Thymus (tissue), 11 donors: ENCODE data around the gene MRTFB. TPM values are rescaled to one million over a fixed set of nuclear protein-coding genes. Genes with fewer than 3 reads are reported as not detected.

ENCODE experiments used
- DNase-seq, 9 donors: peaks; one replicate each; pipeline ENCODE4 v3.0.0-alpha.2; 2013; ENCODE audit warnings: low spot score in 9 of 9, low read depth in 6 of 9, missing footprints in 1 of 9
- H3K27ac ChIP-seq, 2 donors: one replicate each; pipeline ENCODE4 v1.5.1; 2013; ENCODE audit warnings: control low read depth in 1 of 2, low read depth in 1 of 2, low read length in 1 of 2, mild to moderate bottlenecking in 1 of 2, moderate library complexity in 1 of 2
- H3K27me3 ChIP-seq, 2 donors: one replicate each; pipeline ENCODE4 v1.5.1; 2013; ENCODE audit warnings: low read length in 1 of 2; ENCODE audit not compliant: control insufficient read depth in 2 of 2, insufficient read depth in 1 of 2
- H3K36me3 ChIP-seq, 2 donors: one replicate each; pipeline ENCODE4 v1.5.1; 2013; ENCODE audit warnings: low read length in 1 of 2, mild to moderate bottlenecking in 1 of 2, moderate library complexity in 1 of 2; ENCODE audit not compliant: control insufficient read depth in 2 of 2, insufficient read depth in 2 of 2
- H3K4me1 ChIP-seq, 2 donors: one replicate each; pipeline ENCODE4 v1.5.1; 2013; ENCODE audit warnings: low read length in 2 of 2; ENCODE audit not compliant: control insufficient read depth in 2 of 2, insufficient read depth in 2 of 2
- H3K4me3 ChIP-seq, 2 donors: one replicate each; pipeline ENCODE4 v1.5.1; 2013; ENCODE audit warnings: low read length in 2 of 2, control low read depth in 1 of 2, mild to moderate bottlenecking in 1 of 2
- H3K9me3 ChIP-seq, 2 donors: one replicate each; pipeline ENCODE4 v1.5.1; 2013; ENCODE audit warnings: low read length in 1 of 2, mild to moderate bottlenecking in 1 of 2; ENCODE audit not compliant: control insufficient read depth in 2 of 2, insufficient read depth in 1 of 2
- WGBS: extraction: QIAGEN DNeasy Blood & Tissue Kit; methylation state at CpG from one replicate; pipeline ENCODE4 v1.1.7; 2013; 5-methylcytosine and 5-hydroxymethylcytosine counted together
- polyA plus RNA-seq: library from polyadenylated mRNA; stranded (reverse); fragments of 200-250 nt; gene quantifications from one replicate; pipeline ENCODE4 v1.2.3, GENCODE V29; 2013
- total RNA-seq: library from RNA; stranded (reverse); fragments of 120-200 nt; gene quantifications from one replicate; pipeline ENCODE4 v1.2.4, GENCODE V29; 2013
- donor health status: healthy.

Gene MRTFB
- total and polyA plus RNA-seq, 2 donors = 8.3 to 10.7 TPM

DNA sequence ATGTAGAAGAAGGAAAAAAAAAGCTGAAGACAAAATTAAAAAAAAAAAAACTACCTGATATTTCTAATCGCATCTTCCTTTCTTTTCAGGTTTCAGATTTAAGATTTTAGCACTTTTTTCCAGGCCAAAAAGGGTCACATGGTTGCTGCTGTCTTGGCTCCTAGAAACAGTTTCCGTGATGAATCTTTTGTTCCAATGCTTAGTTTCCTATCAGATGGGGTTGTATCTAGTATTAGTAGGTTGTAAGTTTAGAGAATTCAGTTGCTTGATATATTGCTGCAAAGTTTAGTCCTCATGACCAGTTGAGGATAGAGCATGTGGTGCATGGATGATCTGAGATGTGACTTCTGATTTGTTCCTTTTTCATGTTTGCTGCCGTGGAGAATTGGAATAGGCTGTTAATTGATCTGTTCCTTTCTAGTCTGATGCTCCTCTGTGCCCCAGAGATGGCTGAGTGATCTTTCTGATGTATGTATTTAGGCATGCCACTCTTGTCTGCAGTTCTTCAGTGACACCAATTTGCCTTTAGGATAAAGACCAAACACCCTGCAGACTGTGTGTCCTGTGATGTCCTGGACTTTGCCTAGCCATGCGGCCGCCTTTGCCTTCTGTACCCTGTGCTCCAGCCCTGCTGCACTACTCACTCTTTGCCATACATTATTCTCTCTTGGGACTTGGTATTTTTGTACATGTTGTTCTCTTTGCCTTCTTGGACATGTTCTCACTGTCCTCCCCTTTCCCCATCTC is 94.0 kb downstream of the MRTFB start:
- 97% methylated on average over 5 of the region's 5 CpGs for WGBS
- Histone ChIP-seq H3K27me3 (no peaks in the 10 kb centered on the region), H3K36me3 (no peaks in the 10 kb centered on the region), H3K4me1 (no peaks in the 10 kb centered on the region), H3K4me3 (no peak overlapping the region), H3K27ac (no peak overlapping the region), H3K9me3 (no peaks in the 10 kb centered on the region)
- no peak for DNase-seq

DNA sequence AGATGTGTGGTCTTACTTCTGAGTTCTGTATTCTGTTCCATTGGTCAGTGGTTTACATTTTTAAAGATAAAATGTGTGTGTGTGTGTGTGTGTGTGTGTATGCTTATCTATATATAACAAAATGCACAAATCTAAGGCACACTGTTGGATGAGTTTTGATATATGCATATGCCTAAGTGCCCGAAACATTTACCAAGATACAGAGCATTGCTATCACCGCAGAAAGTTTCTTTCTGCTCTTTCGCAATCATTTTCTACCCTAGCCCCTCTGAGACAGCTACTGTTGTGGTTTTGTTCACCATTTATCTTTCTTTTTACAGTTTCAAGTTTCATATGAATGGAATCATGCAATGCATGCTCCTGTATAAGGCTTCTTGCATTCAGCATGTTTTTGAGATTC is 97.0 kb downstream of the MRTFB start:
- Histone ChIP-seq H3K4me3 (no peak overlapping the region), H3K9me3 (no peaks in the 10 kb centered on the region), H3K4me1 (no peaks in the 10 kb centered on the region), H3K36me3 (no peaks in the 10 kb centered on the region), H3K27ac (no peak overlapping the region), H3K27me3 (no peaks in the 10 kb centered on the region)
- no peak for DNase-seq
- WGBS = 84% methylated on average over 3 of the region's 3 CpGs

GRCh38 chr16:14172200-14172809 is 101.2 kb downstream of the MRTFB start:
- DNase-seq = no peak
- Histone ChIP-seq H3K27ac (no peak overlapping the region), H3K27me3 (no peaks in the 10 kb centered on the region), H3K9me3 (no peaks in the 10 kb centered on the region), H3K4me3 (no peak overlapping the region), H3K36me3 (no peaks in the 10 kb centered on the region), H3K4me1 (no peaks in the 10 kb centered on the region)
- WGBS = 97% methylated on average over 3 of the region's 3 CpGs

- no peaks in the 10 kb centered on the region for H3K27me3 ChIP-seq
- H3K27ac ChIP-seq = no peak overlapping the region
- H3K36me3 ChIP-seq = no peaks in the 10 kb centered on the region
- WGBS = 97% methylated on average over 3 of the region's 3 CpGs
- no peaks in the 10 kb centered on the region for H3K4me1 ChIP-seq
- no peaks in the 10 kb centered on the region for H3K9me3 ChIP-seq
- no peak overlapping the region for H3K4me3 ChIP-seq
- DNase-seq = no peak
Observed at GRCh38 chr16:14175086-14175485, 104.0 kb downstream of the MRTFB start.

- no peaks in the 10 kb centered on the region for H3K4me1 ChIP-seq
- no peak overlapping the region for H3K4me3 ChIP-seq
- H3K36me3 ChIP-seq = no peaks in the 10 kb centered on the region
- 97% methylated on average over 4 of the region's 4 CpGs for WGBS
- no peaks in the 10 kb centered on the region for H3K27me3 ChIP-seq
- no peak for DNase-seq
- H3K9me3 ChIP-seq = peaks cover 0 to 1% of the 10 kb centered on the region in 2 donors
- H3K27ac ChIP-seq = no peak overlapping the region
Observed at GRCh38 chr16:14177704-14178103, 106.6 kb downstream of the MRTFB start.

DNA sequence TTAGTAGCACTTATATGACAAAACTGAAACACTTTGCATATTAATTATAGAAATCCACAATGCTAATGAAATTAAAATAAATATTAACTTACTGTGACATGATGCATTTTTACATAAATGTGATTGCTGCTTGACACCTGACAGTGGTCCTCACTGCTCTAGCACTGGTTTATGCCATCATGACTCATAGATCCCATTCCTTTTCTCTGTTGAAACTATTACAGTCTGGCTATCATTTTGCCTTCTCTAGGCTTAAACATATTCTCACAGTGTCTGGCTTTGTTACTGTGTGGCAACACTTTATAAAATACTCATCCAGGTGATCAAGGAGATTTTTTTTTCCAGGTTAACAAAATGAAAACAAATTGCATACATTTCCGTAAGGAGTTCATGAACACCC is 108.0 kb downstream of the MRTFB start:
- 98% methylated on average over 1 of the region's 1 CpG for WGBS

GRCh38 chr16:14180481-14180944 is 109.4 kb downstream of the MRTFB start:
- Histone ChIP-seq H3K4me3 (no peak overlapping the region), H3K27ac (no peak overlapping the region), H3K9me3 (peaks cover 0 to 1% of the 10 kb centered on the region in 2 donors), H3K36me3 (no peaks in the 10 kb centered on the region), H3K27me3 (no peaks in the 10 kb centered on the region), H3K4me1 (no peaks in the 10 kb centered on the region)
- WGBS = 96% methylated on average over 4 of the region's 4 CpGs
- DNase-seq = no peak

More for the DNA sequence above, 108.0 kb downstream of the MRTFB start:
- Histone ChIP-seq H3K36me3 (no peaks in the 10 kb centered on the region), H3K4me1 (no peaks in the 10 kb centered on the region), H3K4me3 (no peak overlapping the region), H3K9me3 (peaks cover 0 to 1% of the 10 kb centered on the region in 2 donors), H3K27me3 (no peaks in the 10 kb centered on the region), H3K27ac (no peak overlapping the region)
- DNase-seq = no peak

- 98% methylated on average over 2 of the region's 2 CpGs for WGBS
- H3K27me3 ChIP-seq = no peaks in the 10 kb centered on the region
- H3K27ac ChIP-seq = no peak overlapping the region
- no peaks in the 10 kb centered on the region for H3K36me3 ChIP-seq
- peaks cover 0 to 1% of the 10 kb centered on the region in 2 donors for H3K9me3 ChIP-seq
- peaks cover 0 to 6% of the 10 kb centered on the region in 2 donors for H3K4me1 ChIP-seq
- no peak for DNase-seq
- no peak overlapping the region for H3K4me3 ChIP-seq
Observed at GRCh38 chr16:14181371-14182050, 110.4 kb downstream of the MRTFB start.

DNA sequence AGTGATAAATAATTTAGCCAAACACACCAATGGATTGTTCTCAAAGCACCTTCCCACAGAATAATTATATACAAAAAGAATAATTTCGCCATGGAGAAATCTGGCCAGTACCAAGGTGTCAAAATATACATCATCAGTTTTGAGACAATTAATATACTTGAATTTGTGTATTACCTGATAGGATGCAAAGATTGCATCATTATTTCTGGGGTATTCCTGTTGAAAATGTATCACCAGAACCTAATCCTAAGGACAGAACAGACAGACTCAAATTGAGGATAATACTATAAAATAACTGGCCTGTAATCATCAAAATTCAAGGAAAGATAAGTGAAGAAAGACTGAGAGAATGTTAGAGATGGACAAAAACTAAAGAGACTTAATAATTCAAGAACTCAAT is 111.9 kb downstream of the MRTFB start:
- no peaks in the 10 kb centered on the region for H3K36me3 ChIP-seq
- H3K9me3 ChIP-seq = peaks cover 0 to 1% of the 10 kb centered on the region in 2 donors
- 99% methylated on average over 1 of the region's 1 CpG for WGBS
- no peak overlapping the region for H3K4me3 ChIP-seq
- H3K27ac ChIP-seq = no peak overlapping the region
- H3K4me1 ChIP-seq = peaks cover 0 to 11% of the 10 kb centered on the region in 2 donors
- no peak for DNase-seq
- no peaks in the 10 kb centered on the region for H3K27me3 ChIP-seq
